Lower lobe of right lung (tissue), 2 donors: ENCODE measurements around the gene CHRNB4. TPM values are rescaled to one million over a fixed set of nuclear protein-coding genes. Genes with fewer than 3 reads are reported as not detected.

Experiments used
- ATAC-seq, 2 donors: fragments of 200-7000 bp; cut with Tn5 transposase; one replicate each; pipeline ENCODE4 v1.9.1; 2020 to 2022; ENCODE audit warnings: mild to moderate bottlenecking in 2 of 2, moderate library complexity in 2 of 2
- DNase-seq: peaks from one replicate; pipeline ENCODE4 v3.0.0-alpha.2; 2020
- H3K27ac ChIP-seq: fragments of 200-600 bp; one replicate; pipeline ENCODE4 v1.8.0; 2022
- H3K27me3 ChIP-seq: fragments of 200-600 bp; one replicate; pipeline ENCODE4 v1.8.0; 2022; ENCODE audit warnings: low read depth
- H3K36me3 ChIP-seq: fragments of 200-600 bp; one replicate; pipeline ENCODE4 v1.8.0; 2022; ENCODE audit warnings: mild to moderate bottlenecking
- H3K4me1 ChIP-seq: fragments of 200-600 bp; one replicate; pipeline ENCODE4 v1.8.0; 2022
- H3K4me3 ChIP-seq: fragments of 200-600 bp; one replicate; pipeline ENCODE4 v1.8.0; 2022; ENCODE audit warnings: mild to moderate bottlenecking
- H3K9me3 ChIP-seq: fragments of 200-600 bp; one replicate; pipeline ENCODE4 v1.8.0; 2022
- intact Hi-C: fragments of 100-400 bp; cut with DNase I; formaldehyde crosslinking; loops from one replicate; pipeline ENCODE4 v1.11.0; 2022
- total RNA-seq: library from RNA; stranded (reverse); fragmentation: NEBNext Ultra II Directional; extraction: Animal tissue kit (Norgen Biotek cat#: 25700); gene quantifications from one replicate; pipeline ENCODE4 v1.2.1, GENCODE V29; 2021
- TF ChIP-seq, protein P1 (sequence below): fragments of 200-600 bp; IDR thresholded peaks from one replicate; pipeline ENCODE4 v1.8.0; 2022; ENCODE audit warnings: antibody characterized with exemption, mild to moderate bottlenecking
- donor health status: DM: no; HTN: yes; CAD: no; lungs with severe emphysema.

Gene CHRNB4
- total RNA-seq, 1 donor from 2014 or later, result not detected

DNA sequence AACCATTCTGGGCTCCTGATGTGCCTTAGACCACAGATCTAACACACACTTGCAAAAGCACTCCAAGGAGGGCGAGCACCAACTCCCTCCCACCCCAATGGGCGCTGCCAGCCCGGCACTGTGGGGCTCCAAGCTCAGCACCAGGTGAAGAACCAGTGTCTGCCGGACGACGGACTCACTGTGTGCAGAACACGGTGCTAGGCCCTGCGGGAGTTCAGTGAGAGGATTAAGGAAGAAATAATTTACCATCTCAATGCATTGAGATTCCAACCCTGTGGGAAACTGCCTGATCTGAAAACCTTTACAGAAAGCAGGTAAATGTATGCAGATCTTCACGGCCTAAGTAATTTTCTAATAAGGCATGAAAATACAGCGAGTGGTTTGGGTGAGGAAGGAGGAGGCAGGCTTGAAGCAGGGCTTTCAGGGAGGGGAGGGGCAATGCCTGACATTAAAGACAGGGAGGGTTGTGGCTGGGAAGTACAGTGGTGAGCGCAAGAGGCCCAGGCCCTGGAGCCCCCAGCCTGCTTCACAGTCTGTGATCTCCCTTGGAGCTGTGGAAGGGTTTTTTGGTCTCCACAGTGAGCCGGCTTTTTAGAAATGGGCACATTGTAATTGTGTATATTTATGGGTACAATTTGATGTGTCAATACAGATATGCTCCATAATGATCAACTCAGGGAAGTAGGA lies 35.6 kb upstream of the CHRNB4 start:
- no peaks in the 10 kb centered on the region for H3K9me3 ChIP-seq
- no peaks in the 10 kb centered on the region for H3K27me3 ChIP-seq
- intact Hi-C loops, result no loop called here
- ATAC-seq (no peak), DNase-seq (no peak)
- no peaks in the 10 kb centered on the region for H3K36me3 ChIP-seq
- no peak overlapping the region for H3K4me3 ChIP-seq
- H3K27ac ChIP-seq, result no peak overlapping the region
- peaks cover 5% of the 10 kb centered on the region for H3K4me1 ChIP-seq
- TF ChIP-seq, protein P1, sequence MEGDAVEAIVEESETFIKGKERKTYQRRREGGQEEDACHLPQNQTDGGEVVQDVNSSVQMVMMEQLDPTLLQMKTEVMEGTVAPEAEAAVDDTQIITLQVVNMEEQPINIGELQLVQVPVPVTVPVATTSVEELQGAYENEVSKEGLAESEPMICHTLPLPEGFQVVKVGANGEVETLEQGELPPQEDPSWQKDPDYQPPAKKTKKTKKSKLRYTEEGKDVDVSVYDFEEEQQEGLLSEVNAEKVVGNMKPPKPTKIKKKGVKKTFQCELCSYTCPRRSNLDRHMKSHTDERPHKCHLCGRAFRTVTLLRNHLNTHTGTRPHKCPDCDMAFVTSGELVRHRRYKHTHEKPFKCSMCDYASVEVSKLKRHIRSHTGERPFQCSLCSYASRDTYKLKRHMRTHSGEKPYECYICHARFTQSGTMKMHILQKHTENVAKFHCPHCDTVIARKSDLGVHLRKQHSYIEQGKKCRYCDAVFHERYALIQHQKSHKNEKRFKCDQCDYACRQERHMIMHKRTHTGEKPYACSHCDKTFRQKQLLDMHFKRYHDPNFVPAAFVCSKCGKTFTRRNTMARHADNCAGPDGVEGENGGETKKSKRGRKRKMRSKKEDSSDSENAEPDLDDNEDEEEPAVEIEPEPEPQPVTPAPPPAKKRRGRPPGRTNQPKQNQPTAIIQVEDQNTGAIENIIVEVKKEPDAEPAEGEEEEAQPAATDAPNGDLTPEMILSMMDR, result no peak

DNA sequence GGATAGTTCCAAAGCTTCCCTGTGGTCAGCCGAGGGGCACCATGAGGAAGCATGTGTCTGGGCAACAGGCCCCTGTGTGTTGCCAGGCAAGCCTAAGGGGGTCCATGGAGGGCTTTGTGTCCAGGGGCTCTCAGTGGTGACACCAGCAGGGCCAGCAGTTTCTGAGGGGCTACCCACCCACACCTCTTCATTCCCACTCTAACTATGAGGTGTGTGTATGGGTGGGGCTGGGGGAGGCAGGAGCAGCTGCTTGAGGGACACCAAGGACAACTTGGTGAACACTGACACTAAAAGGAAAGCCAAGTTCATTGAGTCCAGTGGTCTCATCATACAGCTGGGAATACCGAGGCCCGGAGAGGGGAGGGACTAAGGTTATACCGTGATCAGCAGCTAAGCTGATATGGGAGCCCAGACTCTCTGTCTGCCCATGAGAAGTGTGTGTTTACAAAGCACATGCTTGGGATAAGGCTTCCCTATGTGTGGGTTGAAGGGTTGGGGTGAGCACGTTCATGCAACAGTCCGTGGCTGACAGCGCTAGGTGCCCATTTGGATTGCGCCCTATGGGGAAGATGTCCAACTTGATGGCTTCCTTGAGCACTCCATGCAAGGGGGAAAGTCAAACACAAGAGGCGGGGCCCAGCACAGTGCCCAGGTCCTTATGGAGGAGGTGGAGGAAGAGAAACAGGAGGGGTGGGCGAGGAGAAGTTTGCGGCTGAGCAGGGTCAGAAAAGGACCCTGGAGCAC lies 34.8 kb upstream of the CHRNB4 start:
- no peak for DNase-seq
- Histone ChIP-seq H3K4me1 (peaks cover 8% of the 10 kb centered on the region), H3K4me3 (no peak overlapping the region), H3K27ac (no peak overlapping the region), H3K36me3 (no peaks in the 10 kb centered on the region), H3K9me3 (no peaks in the 10 kb centered on the region), H3K27me3 (no peaks in the 10 kb centered on the region)
- TF ChIP-seq, protein P1, result no peak
- no peak for ATAC-seq
- intact Hi-C loops, result no loop called here

DNA sequence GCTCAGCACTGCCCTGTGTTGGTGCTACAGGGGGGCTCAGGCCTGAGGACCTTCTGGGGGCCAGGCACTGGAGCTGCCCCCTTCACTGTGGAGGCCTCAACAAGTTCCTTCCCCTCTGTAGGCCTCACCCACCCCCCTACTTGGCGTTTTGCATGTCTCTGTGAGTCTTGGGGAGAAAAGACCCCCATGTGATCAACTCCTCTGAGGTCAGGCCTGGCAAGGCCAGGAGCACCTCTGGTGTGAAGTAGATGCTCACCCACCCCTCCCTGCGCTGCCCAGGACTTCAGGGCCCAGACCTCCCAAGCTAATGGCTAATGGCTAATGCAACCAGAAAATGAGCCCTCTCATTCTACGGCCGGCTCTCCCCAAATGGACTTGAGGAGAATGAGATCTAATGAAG lies 34.2 kb upstream of the CHRNB4 start:
- Histone ChIP-seq H3K4me3 (no peak overlapping the region), H3K27me3 (no peaks in the 10 kb centered on the region), H3K4me1 (peaks cover 8% of the 10 kb centered on the region), H3K27ac (no peak overlapping the region), H3K9me3 (no peaks in the 10 kb centered on the region), H3K36me3 (no peaks in the 10 kb centered on the region)
- ATAC-seq, result no peak
- TF ChIP-seq, protein P1, result no peak
- no peak for DNase-seq
- intact Hi-C loops, result no loop called here

DNA sequence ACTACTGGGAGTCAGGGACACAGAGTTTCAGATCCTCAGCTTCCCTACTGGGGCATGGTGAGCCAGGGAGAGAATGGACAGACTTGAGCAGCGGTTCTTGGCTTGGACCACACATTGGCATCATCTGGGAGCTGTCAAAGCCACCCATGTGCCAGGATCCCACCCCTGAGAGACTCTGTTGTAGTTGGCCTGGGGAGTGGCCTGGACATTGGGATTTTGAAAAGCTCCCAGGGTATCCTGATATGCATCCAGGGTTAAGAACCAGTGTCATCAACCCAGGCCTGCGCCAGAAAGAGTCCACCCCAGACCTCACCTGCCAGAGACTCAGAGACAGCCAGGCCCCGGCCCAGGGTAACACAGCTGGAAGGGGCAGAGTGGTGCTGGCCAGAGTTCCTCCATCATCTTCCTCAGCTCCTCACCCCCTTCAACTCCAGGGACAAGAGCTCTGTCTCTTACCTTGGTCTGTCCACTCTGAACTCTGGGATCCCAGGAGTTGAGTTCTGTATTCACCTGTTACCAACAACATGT lies 33.0 kb upstream of the CHRNB4 start:
- DNase-seq, result no peak
- ATAC-seq, result no peak
- intact Hi-C loops, result no loop called here
- Histone ChIP-seq H3K4me3 (no peak overlapping the region), H3K4me1 (peaks cover 8% of the 10 kb centered on the region), H3K9me3 (no peaks in the 10 kb centered on the region), H3K27ac (no peak overlapping the region), H3K27me3 (no peaks in the 10 kb centered on the region), H3K36me3 (no peaks in the 10 kb centered on the region)
- TF ChIP-seq, protein P1, result no peak

DNA sequence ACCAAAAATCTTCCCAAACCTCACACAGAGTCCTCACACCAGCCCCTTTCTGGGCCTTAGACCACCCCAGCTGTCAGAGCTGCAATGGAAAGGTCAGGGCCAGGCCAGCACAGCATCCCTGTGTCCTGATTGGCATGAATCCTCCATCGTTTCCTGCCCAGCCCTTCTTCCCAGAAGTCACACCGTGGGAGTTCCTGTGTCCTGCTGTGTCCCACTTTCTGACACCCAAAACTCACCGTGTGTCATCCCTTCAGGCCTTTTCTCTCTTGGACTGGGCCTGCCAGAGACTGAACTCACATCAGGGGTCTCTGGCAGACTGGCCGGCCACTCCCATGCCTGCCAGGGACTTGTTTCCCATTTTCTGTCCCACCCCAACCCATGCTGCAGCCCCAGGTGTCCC lies 32.5 kb upstream of the CHRNB4 start:
- TF ChIP-seq, protein P1, result no peak
- H3K27ac ChIP-seq, result no peak overlapping the region

More for the DNA sequence above, 32.5 kb upstream of the CHRNB4 start:
- DNase-seq, result no peak
- Histone ChIP-seq H3K36me3 (no peaks in the 10 kb centered on the region), H3K4me1 (peaks cover 8% of the 10 kb centered on the region), H3K27me3 (no peaks in the 10 kb centered on the region), H3K4me3 (no peak overlapping the region), H3K9me3 (no peaks in the 10 kb centered on the region)
- ATAC-seq, result no peak
- intact Hi-C loops, result no loop called here
